ENCODE data around the gene CLMN.

DNA sequence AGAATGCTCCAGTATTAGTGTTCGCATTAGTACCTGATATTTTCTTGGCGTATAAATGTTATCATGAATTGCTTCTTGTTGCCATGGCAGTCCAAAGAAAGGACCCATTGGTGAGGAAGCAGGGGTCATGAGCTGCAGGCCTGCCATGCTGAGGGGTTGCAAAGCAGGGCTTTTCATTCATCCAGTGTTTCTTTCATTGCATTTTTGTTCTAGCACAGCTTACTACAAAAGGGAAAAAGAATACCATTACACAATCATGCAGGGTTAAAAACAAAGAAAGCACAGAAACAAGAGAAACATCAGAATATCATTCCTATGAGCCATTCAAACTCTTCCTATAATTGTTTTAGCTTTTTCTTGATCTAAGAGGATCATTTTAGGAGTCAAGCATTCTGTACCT, 186.4 kb downstream of the CLMN start:
- TF ChIP-seq, protein P1, sequence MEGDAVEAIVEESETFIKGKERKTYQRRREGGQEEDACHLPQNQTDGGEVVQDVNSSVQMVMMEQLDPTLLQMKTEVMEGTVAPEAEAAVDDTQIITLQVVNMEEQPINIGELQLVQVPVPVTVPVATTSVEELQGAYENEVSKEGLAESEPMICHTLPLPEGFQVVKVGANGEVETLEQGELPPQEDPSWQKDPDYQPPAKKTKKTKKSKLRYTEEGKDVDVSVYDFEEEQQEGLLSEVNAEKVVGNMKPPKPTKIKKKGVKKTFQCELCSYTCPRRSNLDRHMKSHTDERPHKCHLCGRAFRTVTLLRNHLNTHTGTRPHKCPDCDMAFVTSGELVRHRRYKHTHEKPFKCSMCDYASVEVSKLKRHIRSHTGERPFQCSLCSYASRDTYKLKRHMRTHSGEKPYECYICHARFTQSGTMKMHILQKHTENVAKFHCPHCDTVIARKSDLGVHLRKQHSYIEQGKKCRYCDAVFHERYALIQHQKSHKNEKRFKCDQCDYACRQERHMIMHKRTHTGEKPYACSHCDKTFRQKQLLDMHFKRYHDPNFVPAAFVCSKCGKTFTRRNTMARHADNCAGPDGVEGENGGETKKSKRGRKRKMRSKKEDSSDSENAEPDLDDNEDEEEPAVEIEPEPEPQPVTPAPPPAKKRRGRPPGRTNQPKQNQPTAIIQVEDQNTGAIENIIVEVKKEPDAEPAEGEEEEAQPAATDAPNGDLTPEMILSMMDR (IDR thresholded peaks at IDR 0.05), result no peak
- TF ChIP-seq EZH2 (IDR thresholded peaks at IDR 0.05) (no peak), EZH2phosphoT487 (IDR thresholded peaks at IDR 0.05) (peak; percentile 50)

All from neural progenitor cell (in vitro differentiated cells).